ENCODE data around the gene PIP4K2B. TPM values are rescaled to one million over a fixed set of nuclear protein-coding genes. Genes with fewer than 3 reads are reported as not detected.

The PIP4K2B gene
- total and polyA plus RNA-seq, 4 donors, result 16.1 to 42.3 (median 29.2) TPM

DNA sequence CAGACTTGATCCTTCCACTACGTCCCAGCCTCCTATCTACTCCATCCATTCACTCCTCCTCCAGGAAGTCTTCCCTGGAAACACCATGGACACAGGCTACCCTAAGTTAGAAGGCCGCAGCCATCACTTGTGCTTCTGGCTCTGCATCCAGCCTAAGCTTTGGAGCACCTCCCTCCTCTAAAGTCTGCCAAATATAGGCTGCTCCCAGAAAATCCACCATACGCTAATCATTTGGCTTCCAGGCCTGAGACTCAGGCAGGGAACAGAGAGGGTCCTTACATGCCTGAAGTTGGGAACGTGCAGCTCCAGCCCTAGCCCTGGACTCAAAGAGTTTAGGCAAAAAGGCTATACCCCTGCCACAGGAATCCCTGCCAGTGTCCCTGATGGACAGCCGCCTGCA, 57.9 kb downstream of the PIP4K2B start:
- no peaks in the 10 kb centered on the region for H3K27me3 ChIP-seq (ENCODE audit: control insufficient read depth in 3 of 3, insufficient read depth in 3 of 3, low read length in 2 of 3)
- peak overlapping the region; percentile 7 to 74 for H3K9ac ChIP-seq (ENCODE audit: insufficient read depth in 1 of 2, low read length in 2 of 2)
- peaks cover 9 to 52% (median 28%) of the 10 kb centered on the region in 5 donors for H3K4me1 ChIP-seq (ENCODE audit: control insufficient read depth in 5 of 5, insufficient read depth in 5 of 5, low read length in 5 of 5)
- ATAC-seq (ENCODE audit: insufficient read depth, low FRiP score) (no peak), DNase-seq (peak in 1 of 3 donors; percentile 35)
- peaks cover 0 to 29% (median 19%) of the 10 kb centered on the region in 4 donors for H3K36me3 ChIP-seq (ENCODE audit: control insufficient read depth in 4 of 4, insufficient read depth in 4 of 4, low read length in 4 of 4)
- H3K9me3 ChIP-seq (ENCODE audit: control insufficient read depth in 4 of 4, insufficient read depth in 3 of 4, low read length in 3 of 4), result no peaks in the 10 kb centered on the region
- H3K27ac ChIP-seq (ENCODE audit: low read depth in 1 of 2, low read length in 1 of 2), result peak overlapping the region; percentile 46 to 95
- 73 to 91% methylated on average over 5 of the region's 5 CpGs for WGBS, 2 donors
- no peak overlapping the region for H3K4me3 ChIP-seq
- TF ChIP-seq, protein P1, sequence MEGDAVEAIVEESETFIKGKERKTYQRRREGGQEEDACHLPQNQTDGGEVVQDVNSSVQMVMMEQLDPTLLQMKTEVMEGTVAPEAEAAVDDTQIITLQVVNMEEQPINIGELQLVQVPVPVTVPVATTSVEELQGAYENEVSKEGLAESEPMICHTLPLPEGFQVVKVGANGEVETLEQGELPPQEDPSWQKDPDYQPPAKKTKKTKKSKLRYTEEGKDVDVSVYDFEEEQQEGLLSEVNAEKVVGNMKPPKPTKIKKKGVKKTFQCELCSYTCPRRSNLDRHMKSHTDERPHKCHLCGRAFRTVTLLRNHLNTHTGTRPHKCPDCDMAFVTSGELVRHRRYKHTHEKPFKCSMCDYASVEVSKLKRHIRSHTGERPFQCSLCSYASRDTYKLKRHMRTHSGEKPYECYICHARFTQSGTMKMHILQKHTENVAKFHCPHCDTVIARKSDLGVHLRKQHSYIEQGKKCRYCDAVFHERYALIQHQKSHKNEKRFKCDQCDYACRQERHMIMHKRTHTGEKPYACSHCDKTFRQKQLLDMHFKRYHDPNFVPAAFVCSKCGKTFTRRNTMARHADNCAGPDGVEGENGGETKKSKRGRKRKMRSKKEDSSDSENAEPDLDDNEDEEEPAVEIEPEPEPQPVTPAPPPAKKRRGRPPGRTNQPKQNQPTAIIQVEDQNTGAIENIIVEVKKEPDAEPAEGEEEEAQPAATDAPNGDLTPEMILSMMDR (IDR thresholded peaks at IDR 0.05; ENCODE audit: control extremely low read depth, extremely low read depth), result no peak

DNA sequence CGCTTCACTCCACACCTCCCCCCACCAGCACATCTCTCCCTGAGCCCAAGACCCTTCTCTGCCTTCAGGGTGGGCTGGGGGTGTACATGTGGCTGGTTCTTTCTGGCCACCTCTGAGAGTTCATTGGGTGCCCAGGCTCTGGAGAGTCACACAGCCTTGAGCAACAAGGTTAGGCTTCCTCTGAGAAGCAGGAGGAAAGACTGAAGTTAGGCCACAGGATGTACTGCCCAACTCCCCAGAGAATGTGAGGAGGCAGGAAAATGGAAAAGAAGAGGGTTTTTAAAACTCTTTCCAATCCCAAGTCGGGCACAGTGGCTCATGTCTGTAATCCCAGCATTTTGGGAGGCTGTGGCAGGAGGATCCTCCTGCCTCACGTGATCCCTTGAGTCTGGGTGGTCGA, 58.5 kb downstream of the PIP4K2B start:
- Histone ChIP-seq H3K36me3 (ENCODE audit: control insufficient read depth in 4 of 4, insufficient read depth in 4 of 4, low read length in 4 of 4) (peaks cover 0 to 29% (median 22%) of the 10 kb centered on the region in 4 donors), H3K4me3 (no peak overlapping the region), H3K9me3 (ENCODE audit: control insufficient read depth in 4 of 4, insufficient read depth in 3 of 4, low read length in 3 of 4) (no peaks in the 10 kb centered on the region), H3K9ac (ENCODE audit: insufficient read depth in 1 of 2, low read length in 2 of 2) (peak overlapping the region in 1 of 2 donors; percentile 7), H3K27me3 (ENCODE audit: control insufficient read depth in 3 of 3, insufficient read depth in 3 of 3, low read length in 2 of 3) (no peaks in the 10 kb centered on the region), H3K27ac (ENCODE audit: low read depth in 1 of 2, low read length in 1 of 2) (peak overlapping the region in 1 of 2 donors; percentile 37), H3K4me1 (ENCODE audit: control insufficient read depth in 5 of 5, insufficient read depth in 5 of 5, low read length in 5 of 5) (peaks cover 9 to 49% (median 22%) of the 10 kb centered on the region in 5 donors)
- TF ChIP-seq, protein P1 (IDR thresholded peaks at IDR 0.05; ENCODE audit: control extremely low read depth, extremely low read depth), result no peak
- no peak for DNase-seq
- 78 to 87% methylated on average over 4 of the region's 4 CpGs for WGBS, 2 donors
- ATAC-seq (ENCODE audit: insufficient read depth, low FRiP score), result no peak

DNA sequence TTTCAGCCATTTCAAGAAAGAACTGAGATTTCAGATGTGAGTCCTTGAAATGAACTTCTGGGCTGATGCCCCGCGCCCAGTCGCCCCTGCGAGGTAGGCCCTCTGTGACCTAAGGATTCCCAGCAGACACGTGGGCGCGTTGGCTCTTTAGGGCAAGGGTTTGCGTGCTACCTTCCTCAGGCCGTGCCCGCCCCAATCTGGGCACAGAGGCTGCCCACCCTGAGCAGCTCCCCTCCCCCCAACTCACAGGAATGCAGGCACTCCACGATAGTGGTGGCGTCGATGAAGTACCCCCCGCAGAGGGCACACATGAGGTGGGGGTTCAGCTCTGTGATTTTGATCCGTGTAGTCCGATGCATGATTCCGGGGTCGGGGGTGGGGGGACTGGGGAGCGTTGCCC, 59.3 kb downstream of the PIP4K2B start:
- TF ChIP-seq, protein P1 (IDR thresholded peaks at IDR 0.05; ENCODE audit: control extremely low read depth, extremely low read depth), result no peak
- no peak overlapping the region for H3K4me3 ChIP-seq
- peaks cover 9 to 47% (median 22%) of the 10 kb centered on the region in 5 donors for H3K4me1 ChIP-seq (ENCODE audit: control insufficient read depth in 5 of 5, insufficient read depth in 5 of 5, low read length in 5 of 5)
- ATAC-seq (ENCODE audit: insufficient read depth, low FRiP score), result no peak
- peak in 1 of 3 donors; percentile 11 for DNase-seq
- WGBS, 2 donors, result 88 to 89% methylated on average over 19 of the region's 19 CpGs
- H3K27me3 ChIP-seq (ENCODE audit: control insufficient read depth in 3 of 3, insufficient read depth in 3 of 3, low read length in 2 of 3), result no peaks in the 10 kb centered on the region
- H3K9me3 ChIP-seq (ENCODE audit: control insufficient read depth in 4 of 4, insufficient read depth in 3 of 4, low read length in 3 of 4), result no peaks in the 10 kb centered on the region
- H3K27ac ChIP-seq (ENCODE audit: low read depth in 1 of 2, low read length in 1 of 2), result no peak overlapping the region
- no peak overlapping the region for H3K9ac ChIP-seq (ENCODE audit: insufficient read depth in 1 of 2, low read length in 2 of 2)
- peaks cover 0 to 29% (median 25%) of the 10 kb centered on the region in 4 donors for H3K36me3 ChIP-seq (ENCODE audit: control insufficient read depth in 4 of 4, insufficient read depth in 4 of 4, low read length in 4 of 4)

DNA sequence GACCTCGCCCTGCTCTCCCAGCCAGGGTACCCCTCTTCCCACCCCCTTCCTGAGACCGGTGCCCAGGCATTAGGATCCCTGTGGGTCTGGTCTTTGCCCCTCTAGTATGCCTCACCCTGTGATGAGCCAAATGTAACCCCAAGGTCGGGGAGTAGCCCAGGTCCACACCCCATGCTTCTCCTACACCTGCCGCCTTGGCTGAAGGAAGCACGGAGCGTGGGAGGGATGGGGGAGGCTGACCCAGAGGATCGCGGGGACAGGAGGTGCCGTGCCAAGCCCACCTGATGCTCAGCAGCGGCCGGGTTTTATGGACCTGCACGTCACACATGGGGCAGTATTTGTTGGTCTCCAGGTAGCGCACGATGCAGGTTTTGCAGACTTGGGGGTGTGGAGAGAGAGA, 60.1 kb downstream of the PIP4K2B start:
- Histone ChIP-seq H3K36me3 (ENCODE audit: control insufficient read depth in 4 of 4, insufficient read depth in 4 of 4, low read length in 4 of 4) (peaks cover 0 to 30% (median 28%) of the 10 kb centered on the region in 4 donors), H3K9me3 (ENCODE audit: control insufficient read depth in 4 of 4, insufficient read depth in 3 of 4, low read length in 3 of 4) (no peaks in the 10 kb centered on the region), H3K27ac (ENCODE audit: low read depth in 1 of 2, low read length in 1 of 2) (no peak overlapping the region), H3K4me1 (ENCODE audit: control insufficient read depth in 5 of 5, insufficient read depth in 5 of 5, low read length in 5 of 5) (peaks cover 9 to 51% (median 22%) of the 10 kb centered on the region in 5 donors), H3K4me3 (no peak overlapping the region), H3K9ac (ENCODE audit: insufficient read depth in 1 of 2, low read length in 2 of 2) (no peak overlapping the region), H3K27me3 (ENCODE audit: control insufficient read depth in 3 of 3, insufficient read depth in 3 of 3, low read length in 2 of 3) (no peaks in the 10 kb centered on the region)
- DNase-seq, result no peak
- TF ChIP-seq, protein P1 (IDR thresholded peaks at IDR 0.05; ENCODE audit: control extremely low read depth, extremely low read depth), result no peak
- ATAC-seq (ENCODE audit: insufficient read depth, low FRiP score), result no peak
- WGBS, 2 donors, result 84 to 90% methylated on average over 14 of the region's 14 CpGs

All from lung (tissue), 12 donors.